Tibial nerve (tissue), 4 donors: ENCODE results near the gene TBC1D4. TPM values are rescaled to one million over a fixed set of nuclear protein-coding genes. Genes with fewer than 3 reads are reported as not detected.

Source experiments
- DNase-seq, 2 donors: peaks; one replicate each; pipeline ENCODE4 v3.0.0-alpha.2; 2019; ENCODE audit warnings: low spot score in 2 of 2
- H3K27ac ChIP-seq, 4 donors: fragments of 200-600 bp; sonication (generic) in 3 of 4; one replicate each; pipeline ENCODE4 v1.5.1; 2017 to 2019; ENCODE audit warnings: mild to moderate bottlenecking in 1 of 4
- H3K27me3 ChIP-seq, 2 donors: fragments of 200-600 bp; sonication (generic) in 1 of 2; one replicate each; pipeline versions ENCODE4 v1.5.1 to v1.6.0; 2017 to 2019
- H3K36me3 ChIP-seq, 3 donors: fragments of 200-600 bp; sonication (generic); one replicate each; pipeline ENCODE4 v1.5.1; 2018 to 2019
- H3K4me1 ChIP-seq, 4 donors: fragments of 200-600 bp; sonication (generic) in 3 of 4; one replicate each; pipeline ENCODE4 v1.5.1; 2017 to 2019
- H3K4me3 ChIP-seq, 4 donors: fragments of 200-600 bp; sonication (generic) in 3 of 4; one replicate each; pipeline ENCODE4 v1.5.1; 2017 to 2019; ENCODE audit warnings: mild to moderate bottlenecking in 1 of 4, moderate library complexity in 1 of 4
- H3K9me3 ChIP-seq, 4 donors: fragments of 200-600 bp; sonication (generic) in 3 of 4; one replicate each; pipeline ENCODE4 v1.5.1; 2017 to 2019
- EP300 ChIP-seq, 2 donors: sonication (generic); formaldehyde crosslinking; IDR thresholded peaks; one replicate each; pipeline ENCODE4 v1.6.1; 2017; ENCODE audit warnings: antibody characterized with exemption in 2 of 2, mild to moderate bottlenecking in 1 of 2
- POLR2A ChIP-seq, 2 donors: fragments of 450-650 bp; IDR thresholded peaks; one replicate each; pipeline ENCODE4 v1.6.1; 2017; ENCODE audit warnings: antibody characterized with exemption in 2 of 2, mild to moderate bottlenecking in 2 of 2, moderate library complexity in 2 of 2
- WGBS, 2 donors: methylation state at CpG; one replicate each; pipeline ENCODE4 v1.1.5; 2018; 5-methylcytosine and 5-hydroxymethylcytosine counted together
- total RNA-seq, 4 donors: library from RNA; depleted of rRNA; stranded (reverse); fragments of >200 nt; gene quantifications; one replicate each; pipeline ENCODE4 v1.1.0, GENCODE V29; 2016
- TF ChIP-seq, protein P1 (sequence below), 5 experiments: fragments of 200-600 bp in 3 of 5; fragments of 450-650 bp in 2 of 5; sonication (generic) in 3 of 5; IDR thresholded peaks; one replicate each; pipeline ENCODE4 v1.5.1; 2016 to 2019; ENCODE audit warnings: antibody characterized with exemption in 5 of 5, mild to moderate bottlenecking in 3 of 5, moderate library complexity in 2 of 5

Gene TBC1D4
- total RNA-seq, 4 donors from 2014 or later = 17.7 to 45.4 (median 33.4) TPM

DNA sequence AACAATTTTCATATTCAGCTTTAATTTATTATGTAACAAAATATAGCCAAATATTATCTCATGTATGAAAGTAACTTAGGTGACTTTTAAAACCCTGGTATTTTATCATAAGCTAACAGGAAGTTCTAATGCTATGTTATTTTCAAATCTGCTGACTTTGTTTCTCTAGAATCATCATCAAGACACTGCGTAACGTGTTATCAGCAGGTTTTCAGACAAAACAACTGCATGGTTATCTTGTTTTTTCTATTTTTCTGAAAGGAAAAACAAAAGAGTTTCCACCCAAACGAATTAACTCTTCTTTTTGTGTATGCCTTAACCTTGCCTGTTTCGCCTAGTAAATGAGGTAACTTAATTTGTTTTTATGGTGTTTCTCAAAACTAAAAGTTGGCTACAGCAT lies 156.3 kb downstream of the TBC1D4 start:
- WGBS, 2 donors = 56 to 61% methylated on average over 4 of the region's 4 CpGs
- peak overlapping the region in 2 of 4 donors; percentile 13 to 24 for H3K4me3 ChIP-seq
- peaks cover 0 to 9% (median 0%) of the 10 kb centered on the region in 3 donors for H3K36me3 ChIP-seq
- peak overlapping the region in 1 of 4 donors; percentile 48 for H3K27ac ChIP-seq
- no peaks in the 10 kb centered on the region for H3K27me3 ChIP-seq
- no peak for DNase-seq
- H3K9me3 ChIP-seq = no peaks in the 10 kb centered on the region
- no peak for TF ChIP-seq POLR2A (IDR thresholded peaks at IDR 0.05)
- TF ChIP-seq, protein P1, sequence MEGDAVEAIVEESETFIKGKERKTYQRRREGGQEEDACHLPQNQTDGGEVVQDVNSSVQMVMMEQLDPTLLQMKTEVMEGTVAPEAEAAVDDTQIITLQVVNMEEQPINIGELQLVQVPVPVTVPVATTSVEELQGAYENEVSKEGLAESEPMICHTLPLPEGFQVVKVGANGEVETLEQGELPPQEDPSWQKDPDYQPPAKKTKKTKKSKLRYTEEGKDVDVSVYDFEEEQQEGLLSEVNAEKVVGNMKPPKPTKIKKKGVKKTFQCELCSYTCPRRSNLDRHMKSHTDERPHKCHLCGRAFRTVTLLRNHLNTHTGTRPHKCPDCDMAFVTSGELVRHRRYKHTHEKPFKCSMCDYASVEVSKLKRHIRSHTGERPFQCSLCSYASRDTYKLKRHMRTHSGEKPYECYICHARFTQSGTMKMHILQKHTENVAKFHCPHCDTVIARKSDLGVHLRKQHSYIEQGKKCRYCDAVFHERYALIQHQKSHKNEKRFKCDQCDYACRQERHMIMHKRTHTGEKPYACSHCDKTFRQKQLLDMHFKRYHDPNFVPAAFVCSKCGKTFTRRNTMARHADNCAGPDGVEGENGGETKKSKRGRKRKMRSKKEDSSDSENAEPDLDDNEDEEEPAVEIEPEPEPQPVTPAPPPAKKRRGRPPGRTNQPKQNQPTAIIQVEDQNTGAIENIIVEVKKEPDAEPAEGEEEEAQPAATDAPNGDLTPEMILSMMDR (IDR thresholded peaks at IDR 0.05) = no peak
- TF ChIP-seq EP300 (IDR thresholded peaks at IDR 0.05) = no peak
- peaks cover 0 to 3% (median 0%) of the 10 kb centered on the region in 4 donors for H3K4me1 ChIP-seq

DNA sequence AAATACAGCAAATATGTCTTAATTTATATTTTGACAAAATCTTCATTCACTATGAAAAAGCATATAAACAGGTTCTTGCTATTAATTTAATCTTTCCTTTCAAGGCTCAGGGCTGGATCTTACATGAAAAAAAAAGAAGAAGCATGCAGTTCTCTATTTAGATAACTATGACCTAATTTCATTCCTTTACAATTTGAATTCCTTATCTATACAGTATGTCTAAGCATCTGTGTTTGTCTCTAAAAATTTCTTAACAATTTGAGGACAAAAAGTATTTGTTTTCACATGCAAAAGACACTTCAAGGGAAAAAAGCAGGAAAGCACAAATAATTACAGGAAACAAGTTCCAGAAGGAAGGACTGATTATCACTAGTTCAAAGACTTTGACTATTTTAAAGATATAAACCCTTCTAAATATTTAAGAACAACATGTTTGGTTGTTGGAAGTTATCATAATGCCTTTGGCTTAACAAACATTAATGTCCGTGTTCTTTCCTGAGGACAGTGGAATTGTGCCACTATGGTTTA lies 157.5 kb downstream of the TBC1D4 start:
- H3K27ac ChIP-seq = no peak overlapping the region
- no peaks in the 10 kb centered on the region for H3K9me3 ChIP-seq
- DNase-seq = no peak
- 47 to 57% methylated on average over 1 of the region's 1 CpG for WGBS, 2 donors
- H3K27me3 ChIP-seq = no peaks in the 10 kb centered on the region
- peaks cover 0 to 9% (median 0%) of the 10 kb centered on the region in 3 donors for H3K36me3 ChIP-seq
- H3K4me1 ChIP-seq = peaks cover 0 to 3% (median 0%) of the 10 kb centered on the region in 4 donors
- no peak for TF ChIP-seq POLR2A (IDR thresholded peaks at IDR 0.05)
- TF ChIP-seq EP300 (IDR thresholded peaks at IDR 0.05) = no peak
- TF ChIP-seq, protein P1 (IDR thresholded peaks at IDR 0.05) = no peak
- H3K4me3 ChIP-seq = no peak overlapping the region

DNA sequence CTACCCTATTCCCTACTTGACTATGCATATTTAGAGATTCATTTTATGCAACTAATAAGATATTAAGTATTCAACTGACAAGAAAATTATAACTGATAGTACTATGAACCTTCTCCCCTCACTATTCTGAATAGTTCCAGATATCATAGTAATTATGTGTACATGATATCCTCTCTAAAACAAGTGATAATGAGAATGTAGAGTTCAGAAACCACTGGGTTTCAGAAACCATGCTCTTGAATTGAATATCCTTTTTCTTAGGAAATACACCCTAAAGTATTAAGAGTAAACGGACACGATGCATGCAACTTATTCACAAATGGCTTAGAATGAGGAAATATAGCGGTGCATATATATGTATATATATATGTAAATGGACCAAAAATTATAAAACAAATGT lies 160.9 kb downstream of the TBC1D4 start:
- TF ChIP-seq, protein P1 (IDR thresholded peaks at IDR 0.05) = no peak
- TF ChIP-seq EP300 (IDR thresholded peaks at IDR 0.05) = no peak
- no peak for TF ChIP-seq POLR2A (IDR thresholded peaks at IDR 0.05)
- Histone ChIP-seq H3K36me3 (peaks cover 0 to 7% (median 0%) of the 10 kb centered on the region in 3 donors), H3K27ac (no peak overlapping the region), H3K27me3 (no peaks in the 10 kb centered on the region), H3K9me3 (no peaks in the 10 kb centered on the region), H3K4me1 (no peaks in the 10 kb centered on the region), H3K4me3 (no peak overlapping the region)
- 91 to 97% methylated on average over 3 of the region's 3 CpGs for WGBS, 2 donors
- DNase-seq = no peak

DNA sequence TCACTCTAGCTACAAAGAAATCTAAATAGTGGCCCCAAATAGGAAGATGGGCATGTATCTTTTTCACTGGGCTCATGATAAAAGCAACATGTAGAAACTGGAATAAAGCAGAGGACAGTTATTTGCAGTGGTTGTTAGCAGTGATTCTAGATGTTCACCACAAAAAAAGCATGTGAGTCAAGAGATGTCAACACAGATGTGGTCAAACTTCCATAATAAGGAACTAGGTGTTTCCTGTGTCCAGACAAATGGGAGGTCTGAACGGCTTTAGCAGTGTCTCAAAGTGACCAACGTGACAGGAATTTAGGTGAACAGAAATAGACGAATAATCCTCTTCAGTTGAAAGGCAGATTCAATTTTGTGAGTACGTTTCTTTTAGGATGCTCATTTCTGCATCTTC lies 162.7 kb downstream of the TBC1D4 start:
- no peak overlapping the region for H3K27ac ChIP-seq
- no peaks in the 10 kb centered on the region for H3K4me1 ChIP-seq
- 74 to 90% methylated on average over 4 of the region's 4 CpGs for WGBS, 2 donors
- TF ChIP-seq POLR2A (IDR thresholded peaks at IDR 0.05) (no peak), EP300 (IDR thresholded peaks at IDR 0.05) (peak; percentile 29 to 62)
- H3K9me3 ChIP-seq = no peaks in the 10 kb centered on the region
- peak in 1 of 2 donors; percentile 23 for DNase-seq
- peaks cover 0 to 4% (median 0%) of the 10 kb centered on the region in 3 donors for H3K36me3 ChIP-seq
- no peaks in the 10 kb centered on the region for H3K27me3 ChIP-seq
- no peak overlapping the region for H3K4me3 ChIP-seq

DNA sequence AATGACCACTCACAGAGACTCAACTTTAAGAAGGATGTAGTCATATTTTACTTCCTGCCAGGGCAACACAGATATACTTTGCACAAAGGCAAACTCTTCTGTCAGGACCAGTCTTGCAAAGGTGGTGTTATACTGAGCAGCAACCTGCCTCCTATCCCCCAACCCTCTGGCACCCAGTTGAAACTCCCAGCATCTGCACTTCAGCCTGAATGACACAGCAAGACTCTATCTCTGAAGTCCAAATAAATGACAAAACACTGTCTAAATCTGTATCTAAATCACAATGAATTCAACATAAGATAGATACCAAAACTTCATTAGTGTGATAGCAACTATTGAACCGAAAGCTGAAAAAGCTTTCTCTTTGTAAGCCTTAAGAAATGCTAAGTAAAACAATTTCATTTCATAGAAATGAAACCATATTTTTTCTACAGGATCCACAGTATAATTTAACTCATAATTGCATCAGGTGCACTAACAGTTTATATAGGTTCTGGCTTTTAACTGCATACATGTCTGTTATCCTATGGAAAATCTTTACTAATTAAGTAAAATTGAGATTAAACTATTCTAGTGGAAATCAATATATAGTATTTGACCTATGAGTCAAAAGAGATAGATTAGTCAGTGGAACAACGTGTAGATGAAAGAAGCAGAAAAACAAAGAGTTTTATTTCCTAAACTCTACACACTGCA lies 163.7 kb downstream of the TBC1D4 start:
- H3K27me3 ChIP-seq = no peaks in the 10 kb centered on the region
- H3K9me3 ChIP-seq = no peaks in the 10 kb centered on the region
- WGBS, 2 donors = 76 to 81% methylated on average over 2 of the region's 2 CpGs
- no peak for DNase-seq
- H3K4me3 ChIP-seq = no peak overlapping the region
- peaks cover 0 to 4% (median 0%) of the 10 kb centered on the region in 3 donors for H3K36me3 ChIP-seq
- no peak overlapping the region for H3K27ac ChIP-seq
- no peaks in the 10 kb centered on the region for H3K4me1 ChIP-seq
- no peak for TF ChIP-seq EP300 (IDR thresholded peaks at IDR 0.05)
- TF ChIP-seq, protein P1 (IDR thresholded peaks at IDR 0.05) = no peak
- no peak for TF ChIP-seq POLR2A (IDR thresholded peaks at IDR 0.05)
